Gastrocnemius medialis (tissue), 4 donors: Measurements from ENCODE around the gene HEMGN. TPM values are rescaled to one million over a fixed set of nuclear protein-coding genes. Genes with fewer than 3 reads are reported as not detected.

Source experiments
- ATAC-seq, 2 donors: fragments of 150-250 bp; one replicate each; pipeline ENCODE4 v1.9.1; 2016
- DNase-seq, 2 donors: peaks; one replicate each; pipeline ENCODE4 v3.0.0-alpha.2; 2019
- H3K27ac ChIP-seq, 4 donors: fragments of 200-600 bp; sonication (generic); 1 replicate in 1 of 4; 2 replicates in 3 of 4; pipeline ENCODE4 v1.5.1; 2016 to 2018; ENCODE audit warnings: mild to moderate bottlenecking in 2 of 4, moderate library complexity in 1 of 4
- H3K27me3 ChIP-seq, 3 donors: fragments of 200-600 bp; sonication (generic) in 2 of 3; 1 replicate in 1 of 3; 2 replicates in 2 of 3; pipeline versions ENCODE4 v1.5.1 to v1.6.0; 2016 to 2019; ENCODE audit warnings: mild to moderate bottlenecking in 1 of 3, moderate library complexity in 1 of 3
- H3K36me3 ChIP-seq, 2 donors: fragments of 200-600 bp; sonication (generic) in 1 of 2; one replicate each; pipeline ENCODE4 v1.5.1; 2017 to 2018
- H3K4me1 ChIP-seq, 2 donors: fragments of 200-600 bp; sonication (generic) in 1 of 2; one replicate each; pipeline ENCODE4 v1.5.1; 2016 to 2017; ENCODE audit warnings: mild to moderate bottlenecking in 2 of 2
- H3K4me3 ChIP-seq, 4 donors: fragments of 200-600 bp; sonication (generic) in 3 of 4; 1 replicate in 1 of 4; 2 replicates in 3 of 4; pipeline ENCODE4 v1.5.1; 2016 to 2019; ENCODE audit warnings: mild to moderate bottlenecking in 2 of 4
- H3K9me3 ChIP-seq, 3 donors: fragments of 200-600 bp; sonication (generic) in 2 of 3; 1 replicate in 1 of 3; 2 replicates in 2 of 3; pipeline ENCODE4 v1.5.1; 2016 to 2019
- CTCF ChIP-seq, 5 experiments: fragments of 450-650 bp in 3 of 5; fragments of 200-600 bp in 2 of 5; sonication (generic) in 2 of 5; IDR thresholded peaks in 4 of 5; conservative IDR thresholded peaks in 1 of 5; 1 replicate in 4 of 5; 2 replicates in 1 of 5; pipeline ENCODE4 v1.5.1; 2016 to 2019; ENCODE audit warnings: antibody characterized with exemption in 5 of 5, mild to moderate bottlenecking in 3 of 5, moderate library complexity in 3 of 5
- POLR2A ChIP-seq, 2 donors: fragments of 450-650 bp; IDR thresholded peaks; one replicate each; pipeline ENCODE4 v1.6.1; 2017; ENCODE audit warnings: antibody characterized with exemption in 2 of 2, mild to moderate bottlenecking in 2 of 2, moderate library complexity in 2 of 2
- in situ Hi-C, 4 donors: fragments of 200-750 bp; cut with MboI; loops; one replicate each; pipeline versions ENCODE4 v1.15.0 to v1.8.0; 2017; ENCODE audit warnings: low sequenced_read_pairs in 4 of 4
- intact Hi-C: fragments of 100-400 bp; cut with DNase I; formaldehyde crosslinking; loops from one replicate; pipeline ENCODE4 v1.15.1; 2023; ENCODE audit warnings: low total_unique reads
- total RNA-seq, 4 donors: library from RNA; depleted of rRNA; stranded (reverse); fragments of >200 nt; gene quantifications; one replicate each; pipeline versions ENCODE4 v1.1.0 to v1.2.3, GENCODE V29; 2016

HEMGN gene
- total RNA-seq, 4 donors from 2014 or later: 0.16 TPM; not detected in 3

- peaks cover 0 to 4% of the 10 kb centered on the region in 2 donors for H3K36me3 ChIP-seq
- in situ Hi-C loops (loop anchor here in 3 of 4 donors (10.0 to 25.0 kb wide), 3 partner anchors 160 to 458 kb away; no protein-coding TSS in a partner anchor), intact Hi-C loops (no loop called here)
Observed at GRCh38 chr9:97895211-97895610, 42.8 kb downstream of the HEMGN start.

GRCh38 chr9:97892421-97892820, 45.6 kb downstream of the HEMGN start:
- intact Hi-C loops: no loop called here
- DNase-seq (no peak), ATAC-seq (no peak)
- no peak overlapping the region for H3K27ac ChIP-seq
- peaks cover 0 to 4% of the 10 kb centered on the region in 2 donors for H3K36me3 ChIP-seq
- H3K4me1 ChIP-seq: no peaks in the 10 kb centered on the region
- in situ Hi-C loops: loop anchor here in 3 of 4 donors (10.0 to 25.0 kb wide), 3 partner anchors 158 to 455 kb away; no protein-coding TSS in a partner anchor
- no peaks in the 10 kb centered on the region for H3K9me3 ChIP-seq
- no peak for TF ChIP-seq CTCF (IDR thresholded peaks at IDR 0.05 in 4 of 5, conservative IDR thresholded peaks at IDR 0.05 in 1 of 5)
- no peaks in the 10 kb centered on the region for H3K27me3 ChIP-seq
- no peak overlapping the region for H3K4me3 ChIP-seq

More at GRCh38 chr9:97895211-97895610, 42.8 kb downstream of the HEMGN start:
- no peaks in the 10 kb centered on the region for H3K9me3 ChIP-seq
- TF ChIP-seq POLR2A (IDR thresholded peaks at IDR 0.05): no peak
- H3K27me3 ChIP-seq: no peaks in the 10 kb centered on the region
- H3K4me3 ChIP-seq: no peak overlapping the region
- DNase-seq (no peak), ATAC-seq (no peak)
- no peaks in the 10 kb centered on the region for H3K4me1 ChIP-seq
- H3K27ac ChIP-seq: no peak overlapping the region

GRCh38 chr9:97891736-97892135, 46.2 kb downstream of the HEMGN start:
- peaks cover 0 to 4% of the 10 kb centered on the region in 2 donors for H3K36me3 ChIP-seq
- no peak overlapping the region for H3K27ac ChIP-seq
- ATAC-seq: no peak
- DNase-seq: no peak
- in situ Hi-C loops (loop anchor here in 3 of 4 donors (10.0 to 25.0 kb wide), 3 partner anchors 157 to 454 kb away; no protein-coding TSS in a partner anchor), intact Hi-C loops (no loop called here)
- no peaks in the 10 kb centered on the region for H3K9me3 ChIP-seq
- H3K27me3 ChIP-seq: no peaks in the 10 kb centered on the region
- H3K4me3 ChIP-seq: no peak overlapping the region
- no peaks in the 10 kb centered on the region for H3K4me1 ChIP-seq
- TF ChIP-seq CTCF (IDR thresholded peaks at IDR 0.05 in 4 of 5, conservative IDR thresholded peaks at IDR 0.05 in 1 of 5) (no peak), POLR2A (IDR thresholded peaks at IDR 0.05) (no peak)

GRCh38 chr9:97889941-97890887, 47.8 kb downstream of the HEMGN start:
- ATAC-seq (no peak), DNase-seq (no peak)
- Histone ChIP-seq H3K4me3 (no peak overlapping the region), H3K9me3 (no peaks in the 10 kb centered on the region), H3K27me3 (no peaks in the 10 kb centered on the region), H3K4me1 (no peaks in the 10 kb centered on the region), H3K27ac (no peak overlapping the region), H3K36me3 (no peaks in the 10 kb centered on the region)
- in situ Hi-C loops: loop anchor here in 3 of 4 donors (10.0 to 25.0 kb wide), 3 partner anchors 155 to 453 kb away; no protein-coding TSS in a partner anchor
- TF ChIP-seq CTCF (IDR thresholded peaks at IDR 0.05 in 4 of 5, conservative IDR thresholded peaks at IDR 0.05 in 1 of 5): peak in 4 of 5 experiments; percentile 5 to 50 (median 30)
- no peak for TF ChIP-seq POLR2A (IDR thresholded peaks at IDR 0.05)
- intact Hi-C loops: no loop called here

- Histone ChIP-seq H3K27ac (no peak overlapping the region), H3K27me3 (no peaks in the 10 kb centered on the region), H3K4me1 (peaks cover 0 to 3% of the 10 kb centered on the region in 2 donors), H3K4me3 (no peak overlapping the region), H3K9me3 (no peaks in the 10 kb centered on the region), H3K36me3 (no peaks in the 10 kb centered on the region)
- in situ Hi-C loops: loop anchor here in 1 of 4 donors (25.0 kb wide), 1 partner anchor 443 kb away; no protein-coding TSS in a partner anchor
- intact Hi-C loops: no loop called here
- no peak for DNase-seq
- no peak for TF ChIP-seq POLR2A (IDR thresholded peaks at IDR 0.05)
- no peak for TF ChIP-seq CTCF (IDR thresholded peaks at IDR 0.05 in 4 of 5, conservative IDR thresholded peaks at IDR 0.05 in 1 of 5)
- no peak for ATAC-seq
Observed at GRCh38 chr9:97880336-97880735, 57.6 kb downstream of the HEMGN start.
